HG02642 (cell line): ENCODE data around the gene EXOG.
A peak's percentile ranks its signal among the peaks of the same experiment; 100 is the strongest.

ENCODE experiments used
- ATAC-seq: cut with Tn5 transposase; IDR thresholded peaks from one replicate; pipeline ENCODE4 v1.9.1; 2021; ENCODE audit warnings: mild to moderate bottlenecking; ENCODE audit not compliant: unreplicated experiment, poor library complexity

Gene EXOG

DNA sequence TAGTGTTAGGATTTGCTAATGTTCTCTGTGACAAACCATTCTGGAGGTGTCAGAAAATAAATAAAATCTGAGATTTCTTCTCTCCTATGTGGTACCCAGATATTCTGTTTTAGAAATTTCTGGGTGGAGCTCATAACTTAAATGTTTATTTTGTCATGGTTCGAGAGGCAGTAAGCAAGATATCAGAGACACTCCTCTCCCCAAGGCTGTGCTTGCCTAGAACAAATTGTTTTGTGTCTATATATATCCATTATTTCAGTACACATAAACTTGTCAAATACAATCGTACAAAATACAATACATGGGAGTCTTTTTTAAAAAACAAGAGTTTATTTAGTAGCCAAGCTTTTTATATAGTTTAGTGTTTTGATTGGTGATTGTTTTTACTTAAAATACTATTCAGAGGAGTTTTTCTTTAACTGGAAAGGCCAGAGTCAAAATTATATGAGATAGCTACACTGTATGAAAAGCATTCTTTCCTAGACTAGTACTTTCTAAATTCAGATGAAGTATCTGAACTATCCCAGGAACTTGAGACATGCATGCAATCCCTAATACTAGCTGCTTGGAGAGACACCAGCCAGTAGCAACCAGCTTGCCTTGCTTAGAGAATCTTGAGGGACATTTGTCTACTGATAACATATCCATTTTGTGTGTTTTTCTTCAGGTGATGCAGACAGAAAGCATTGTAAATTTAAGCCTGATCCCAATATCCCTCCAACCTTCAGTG lies 4.7 kb downstream of the EXOG start:
- no peak for ATAC-seq

DNA sequence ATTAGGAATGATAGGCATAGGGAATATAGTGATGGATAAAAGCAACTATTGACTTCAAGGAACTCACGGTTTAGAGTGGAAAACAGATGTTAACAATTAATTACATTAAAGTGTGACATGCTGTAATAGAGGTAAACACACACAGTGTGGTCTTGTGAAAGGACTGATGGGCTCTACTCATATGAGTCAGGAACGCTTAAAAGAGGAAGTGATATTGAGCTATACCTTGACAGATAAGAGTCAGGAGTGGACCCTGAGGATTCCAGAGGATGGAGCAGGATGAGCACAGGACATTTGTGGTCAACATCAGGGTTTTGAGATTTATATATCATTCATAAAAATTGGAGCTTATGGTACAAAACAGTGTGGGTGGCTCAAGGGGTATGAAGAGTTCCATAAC lies 11.0 kb downstream of the EXOG start:
- peak; percentile 97 for ATAC-seq

DNA sequence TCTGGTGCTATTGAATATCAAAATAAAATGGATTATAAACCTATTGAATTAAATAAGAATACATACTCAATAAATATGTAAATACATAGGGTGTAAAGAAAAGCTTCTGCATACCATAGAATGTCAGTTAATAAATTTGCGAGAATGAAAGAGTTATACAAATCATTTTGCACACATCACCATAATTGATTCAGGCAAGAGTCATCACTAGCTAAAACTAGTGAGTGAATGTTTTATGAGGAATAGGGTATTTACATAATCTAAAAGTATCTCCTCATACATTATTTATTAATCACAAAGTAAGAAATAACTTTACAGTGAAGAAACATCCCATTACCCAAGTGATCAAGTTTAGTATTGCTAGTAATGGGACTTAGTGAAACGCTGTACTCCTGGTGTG lies 13.6 kb downstream of the EXOG start:
- no peak for ATAC-seq

DNA sequence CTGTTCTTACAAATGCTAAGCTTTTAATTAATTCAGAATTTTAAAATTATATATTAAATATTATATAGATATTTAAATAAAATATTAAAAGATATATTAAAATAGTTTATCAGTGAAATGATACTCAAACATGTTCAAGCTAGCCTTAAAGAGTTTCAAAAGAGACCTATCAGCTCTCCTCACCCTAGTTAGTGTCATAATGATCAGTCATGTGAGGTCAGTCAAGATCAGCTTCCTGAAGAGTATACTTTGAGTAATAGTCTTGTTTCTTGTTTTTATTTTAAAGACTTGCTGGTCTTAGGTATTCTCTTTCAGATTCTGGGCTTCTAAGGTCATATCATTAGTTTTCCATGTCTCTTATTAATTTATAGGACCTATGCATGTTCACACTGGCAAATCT lies 14.5 kb downstream of the EXOG start:
- no peak for ATAC-seq

DNA sequence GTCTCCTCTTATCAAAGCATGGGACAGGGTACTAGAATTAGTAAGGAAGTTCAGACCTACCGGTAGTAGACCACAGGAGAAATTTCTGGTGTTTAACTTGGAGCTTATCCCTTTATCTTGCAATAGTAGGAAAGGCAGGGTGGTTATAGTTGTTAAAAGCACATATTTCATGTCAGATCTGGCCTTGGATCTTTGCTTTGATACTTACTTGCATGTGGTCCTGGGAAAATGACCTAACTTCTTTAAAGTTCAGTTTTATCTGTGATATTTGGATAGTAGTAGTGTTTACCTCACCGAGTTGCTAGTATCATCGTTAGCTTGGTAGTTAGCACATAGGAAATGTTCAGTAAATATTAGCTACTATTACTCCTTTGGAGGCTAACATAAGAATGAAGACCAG lies 15.4 kb downstream of the EXOG start:
- no peak for ATAC-seq

DNA sequence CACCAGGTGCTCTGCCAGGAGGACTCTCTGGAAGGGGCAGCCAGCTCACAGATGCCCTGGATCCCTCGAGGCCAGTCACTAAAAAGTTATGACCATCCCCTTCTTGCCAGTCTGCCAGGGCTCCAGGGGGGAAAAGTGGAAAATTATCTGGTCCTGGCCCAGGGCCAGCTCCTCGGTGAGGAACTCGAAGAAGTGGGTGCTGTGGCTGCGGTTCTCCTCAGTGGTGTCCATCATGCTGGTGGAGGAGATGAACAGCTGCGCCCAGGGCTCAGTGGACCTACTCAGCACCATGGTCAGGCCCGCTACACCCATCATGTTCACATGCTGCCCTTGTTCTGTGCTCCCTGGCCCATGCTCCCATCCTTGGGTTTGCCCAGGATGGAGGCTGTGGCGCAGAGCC lies 19.2 kb downstream of the EXOG start:
- no peak for ATAC-seq

DNA sequence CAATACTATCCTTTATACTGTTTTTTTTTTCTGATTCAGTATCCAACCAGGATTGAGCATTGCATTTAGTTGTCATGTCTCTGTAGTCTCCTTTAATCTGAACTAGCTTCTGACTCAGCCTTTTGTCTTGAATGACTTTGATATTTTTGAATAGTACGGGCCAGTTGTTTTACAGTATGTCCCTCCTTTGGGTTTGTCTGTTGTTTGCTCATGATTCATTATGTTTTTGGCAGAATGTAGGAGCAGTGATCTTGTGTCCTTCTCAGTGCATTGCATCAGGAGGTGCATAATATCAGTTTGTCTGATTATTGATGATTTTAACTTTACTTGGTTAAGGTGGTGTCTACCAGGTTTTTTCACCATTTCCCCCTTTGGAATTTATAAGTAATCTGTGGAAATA lies 20.5 kb downstream of the EXOG start:
- ATAC-seq: no peak

DNA sequence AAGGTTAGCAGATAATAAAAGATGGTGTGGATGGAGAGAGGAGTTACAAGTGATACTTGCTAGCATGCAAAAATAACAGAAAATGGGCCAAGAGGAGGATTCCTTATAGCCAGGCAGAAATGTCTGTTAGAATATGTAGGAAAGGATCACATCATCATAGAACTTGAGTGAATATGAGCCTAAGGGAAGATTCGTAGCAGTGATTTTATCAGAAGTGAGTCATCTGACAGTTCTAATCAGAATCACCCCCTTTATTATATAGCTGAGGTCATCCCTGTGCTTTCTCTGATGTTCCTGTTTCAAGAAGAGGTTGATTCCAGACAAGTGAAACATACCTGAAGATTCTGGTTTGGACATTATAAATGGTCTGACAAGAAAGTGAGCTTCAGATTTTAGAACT lies 22.9 kb downstream of the EXOG start:
- no peak for ATAC-seq

DNA sequence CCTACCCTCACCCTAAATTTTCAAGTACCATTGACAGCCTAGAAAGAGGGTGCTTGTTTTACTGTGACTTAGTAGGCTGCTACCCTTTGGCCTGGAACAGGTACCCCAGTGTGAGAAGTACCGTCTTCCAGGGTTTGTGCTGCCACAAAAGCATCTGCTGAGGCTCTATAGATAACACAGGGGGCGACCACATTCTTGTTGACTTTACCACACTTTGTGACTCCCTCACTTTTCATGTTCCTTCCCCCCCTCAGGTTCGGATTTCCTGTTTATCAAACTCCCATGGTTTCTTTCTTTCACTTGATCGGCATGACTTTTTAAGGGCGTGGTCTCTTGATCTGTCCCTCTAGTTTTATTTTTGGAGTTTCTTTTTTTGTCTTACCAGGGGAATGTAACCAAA lies 23.5 kb downstream of the EXOG start:
- ATAC-seq: no peak

DNA sequence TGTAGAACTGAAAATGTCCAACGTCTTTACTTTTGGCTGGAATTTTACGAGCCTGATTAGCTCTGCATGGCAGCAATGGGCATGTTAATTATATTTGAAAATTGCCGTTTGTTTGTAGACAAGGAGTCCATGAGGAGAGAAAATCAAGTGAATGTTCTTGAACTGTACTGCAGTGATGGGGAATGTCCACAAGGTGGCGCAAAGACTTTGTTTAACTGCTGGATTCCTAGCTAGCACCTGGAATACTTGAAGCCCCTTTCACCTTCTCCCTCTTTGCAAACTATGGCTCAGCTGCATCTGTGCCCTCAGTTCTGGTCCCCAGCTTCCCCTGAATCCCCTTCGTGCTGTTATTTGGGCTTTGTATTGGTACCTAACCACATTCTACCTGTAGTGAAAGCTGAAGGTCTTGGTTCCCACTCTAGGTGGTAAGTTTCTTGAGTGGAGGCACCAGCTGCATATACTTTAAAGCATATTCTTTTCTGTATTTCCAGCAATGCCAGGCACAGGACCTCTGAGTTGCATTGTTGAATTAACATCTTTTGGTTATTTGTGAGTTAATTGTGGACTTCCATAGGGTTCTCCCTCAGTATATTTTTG lies 25.3 kb downstream of the EXOG start:
- ATAC-seq: peak; percentile 52

DNA sequence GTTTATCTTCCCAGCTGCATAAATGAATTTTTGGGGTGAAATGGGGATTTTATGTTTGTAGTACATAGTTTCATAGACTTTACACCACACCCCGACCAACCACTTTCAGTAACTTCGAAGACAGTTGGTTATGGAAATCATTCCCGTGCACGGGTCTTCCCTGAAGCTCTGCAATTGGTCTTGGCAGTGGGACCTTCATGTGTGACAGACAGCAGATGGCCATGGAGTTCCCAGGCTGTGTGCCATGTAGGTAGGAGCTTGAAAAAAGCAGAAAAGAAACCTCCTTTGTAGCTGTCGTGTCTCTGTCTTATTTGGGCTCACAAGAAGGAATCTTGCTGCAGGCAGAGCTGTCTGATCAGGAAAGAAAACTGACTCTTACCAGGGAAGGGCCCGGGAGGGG lies 25.9 kb downstream of the EXOG start:
- ATAC-seq: no peak

DNA sequence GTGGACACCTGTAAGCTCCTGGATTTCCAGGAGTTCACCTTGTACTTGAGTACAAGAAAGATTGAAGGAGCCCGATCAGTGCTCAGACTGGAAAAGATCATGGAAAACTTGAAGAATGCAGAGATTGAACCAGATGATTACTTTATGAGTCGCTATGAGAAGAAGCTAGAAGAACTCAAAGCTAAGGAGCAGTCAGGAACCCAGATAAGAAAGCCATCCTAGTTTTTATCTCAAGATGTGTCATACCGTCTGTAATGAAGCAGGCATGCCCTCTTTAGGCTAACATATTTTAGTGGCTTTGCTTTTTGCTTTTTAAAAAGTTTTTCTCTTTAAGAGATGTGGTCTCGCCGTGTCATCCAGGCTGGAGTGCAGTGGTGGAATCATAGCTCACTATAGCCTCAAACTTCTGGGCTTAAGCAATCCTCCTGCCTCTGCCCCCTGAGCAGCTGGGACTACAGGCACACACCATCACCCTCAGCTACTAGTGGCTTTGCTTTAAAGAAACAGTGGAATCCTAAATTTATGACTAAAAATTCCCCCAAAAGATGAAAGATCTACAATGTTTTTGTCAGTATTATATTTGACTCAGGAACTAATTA lies 28.1 kb downstream of the EXOG start:
- ATAC-seq: no peak

DNA sequence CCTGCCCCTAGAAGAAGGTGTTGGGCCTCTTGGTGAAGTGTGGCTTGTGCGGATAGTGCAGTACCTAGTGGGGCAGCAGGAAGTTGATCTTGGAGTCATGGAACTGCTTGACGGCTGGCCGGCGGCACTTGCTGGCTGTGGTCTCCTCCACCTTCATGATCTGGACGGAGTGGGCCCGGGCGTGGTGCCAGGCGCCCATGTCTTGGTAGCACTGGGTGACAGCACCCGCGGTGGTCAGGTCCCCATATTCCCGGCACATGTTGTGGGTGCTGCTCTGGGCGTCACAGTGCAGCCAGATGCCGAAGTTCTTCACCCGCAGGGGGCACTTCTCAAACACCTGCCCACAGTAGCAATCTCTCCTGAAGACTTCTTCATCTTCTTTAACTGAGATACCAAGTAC lies 30.7 kb downstream of the EXOG start:
- no peak for ATAC-seq

DNA sequence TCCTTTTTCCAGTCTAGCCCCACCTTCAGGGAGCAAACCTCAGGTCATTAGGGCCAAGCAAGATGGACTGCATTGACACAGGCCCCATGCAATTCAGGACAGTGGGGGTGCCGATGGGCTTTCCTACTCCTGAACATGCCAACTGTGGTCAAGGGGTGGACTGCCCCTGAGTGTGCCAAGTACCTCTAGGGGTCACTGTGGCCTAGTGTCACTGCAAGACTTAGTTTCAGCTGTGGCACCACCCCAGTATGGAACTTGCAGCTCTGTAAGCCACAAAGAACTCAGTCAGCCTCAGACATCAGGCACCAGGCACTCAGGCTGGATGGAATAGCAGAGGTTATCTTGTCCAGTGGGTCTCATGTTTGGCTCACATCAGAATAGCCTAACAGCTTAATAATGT lies 32.3 kb downstream of the EXOG start:
- ATAC-seq: no peak

DNA sequence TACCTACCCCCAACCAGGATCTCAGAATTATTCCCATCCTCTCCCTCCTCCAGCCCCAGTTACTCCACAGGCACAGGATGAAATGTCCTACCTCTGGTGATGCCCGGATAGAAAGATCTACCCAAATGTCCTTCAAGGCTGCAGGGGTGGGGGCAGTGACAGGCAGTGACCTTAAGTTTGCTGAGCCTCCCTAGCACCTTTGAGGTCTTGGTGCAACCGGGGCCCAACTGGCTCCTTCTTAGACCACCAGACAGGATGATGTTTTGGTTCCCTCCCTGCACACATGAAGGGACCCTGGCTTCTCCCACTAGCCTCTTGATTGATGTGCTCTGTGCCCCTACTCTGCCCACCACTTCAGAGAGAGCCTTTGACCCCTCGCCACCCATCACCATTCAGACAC lies 36.4 kb downstream of the EXOG start:
- no peak for ATAC-seq

DNA sequence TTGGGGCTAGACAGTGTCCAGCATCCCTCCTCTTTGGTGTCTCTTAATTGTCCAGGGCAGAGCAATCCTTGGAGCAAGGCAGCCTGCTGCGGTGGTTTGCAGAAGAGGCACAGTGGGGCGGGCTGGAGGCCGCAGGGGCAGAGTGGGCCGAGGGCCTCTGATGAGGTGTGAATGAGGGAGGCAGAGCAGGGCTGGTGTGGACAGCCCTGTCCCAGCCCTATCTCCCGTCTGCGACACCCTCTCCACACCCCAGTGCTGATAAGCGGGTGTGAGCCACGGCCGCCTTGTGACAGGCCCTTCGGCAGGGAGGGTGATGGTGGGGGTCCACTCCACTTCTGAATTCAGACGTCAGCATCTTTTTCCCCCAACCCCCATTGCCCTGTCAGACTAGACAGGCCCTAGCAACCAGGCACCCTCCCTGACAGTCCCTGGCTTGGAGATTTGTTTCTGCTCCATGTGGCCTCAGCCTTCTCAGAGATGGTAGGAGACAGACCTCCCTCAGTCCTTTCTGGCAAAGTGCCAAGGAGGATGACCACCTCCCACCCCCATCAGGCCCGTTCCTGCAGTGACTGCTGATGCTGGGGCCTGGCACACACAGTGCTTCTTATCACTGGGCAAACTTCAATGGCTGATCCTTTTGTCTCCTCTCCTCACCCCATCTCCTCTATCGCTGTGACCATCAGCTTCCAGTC lies 37.3 kb downstream of the EXOG start:
- ATAC-seq: no peak

DNA sequence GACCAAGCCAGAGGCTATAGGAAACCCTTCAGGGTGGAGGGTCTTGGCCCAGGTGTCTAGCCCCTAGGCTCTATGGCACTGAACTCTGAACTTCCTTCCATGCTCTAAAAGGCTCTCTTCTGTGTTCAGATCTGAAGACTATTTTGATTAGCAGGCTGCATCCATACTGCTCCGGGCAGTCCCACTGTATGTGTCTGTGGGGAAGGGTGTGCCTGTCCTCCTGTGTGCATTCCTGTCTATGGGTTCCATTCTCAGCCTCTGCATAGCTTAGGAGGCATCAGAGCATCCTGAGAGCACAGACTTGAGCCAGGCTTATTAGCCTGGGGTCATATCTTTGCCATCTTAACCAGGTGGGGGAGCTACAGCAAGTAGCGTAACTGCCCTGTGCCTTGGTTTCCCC lies 38.0 kb downstream of the EXOG start:
- no peak for ATAC-seq

DNA sequence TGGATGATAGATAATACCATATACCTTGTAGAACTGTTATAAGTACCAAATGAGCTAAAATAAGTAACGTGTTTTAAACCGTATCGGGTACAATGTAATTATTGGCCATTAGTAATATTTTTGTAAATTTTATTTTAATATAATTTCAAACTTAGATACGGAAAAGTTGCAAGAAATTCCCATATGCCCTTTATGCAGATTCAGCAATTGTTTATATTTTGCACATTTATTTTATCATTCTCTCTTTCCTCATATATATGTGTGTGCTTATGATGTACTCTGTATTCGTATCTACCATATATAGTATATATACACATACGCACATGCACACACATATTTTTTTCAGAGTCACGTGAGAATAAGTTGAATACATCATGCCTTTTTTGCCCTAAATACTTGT lies 38.5 kb downstream of the EXOG start:
- no peak for ATAC-seq

DNA sequence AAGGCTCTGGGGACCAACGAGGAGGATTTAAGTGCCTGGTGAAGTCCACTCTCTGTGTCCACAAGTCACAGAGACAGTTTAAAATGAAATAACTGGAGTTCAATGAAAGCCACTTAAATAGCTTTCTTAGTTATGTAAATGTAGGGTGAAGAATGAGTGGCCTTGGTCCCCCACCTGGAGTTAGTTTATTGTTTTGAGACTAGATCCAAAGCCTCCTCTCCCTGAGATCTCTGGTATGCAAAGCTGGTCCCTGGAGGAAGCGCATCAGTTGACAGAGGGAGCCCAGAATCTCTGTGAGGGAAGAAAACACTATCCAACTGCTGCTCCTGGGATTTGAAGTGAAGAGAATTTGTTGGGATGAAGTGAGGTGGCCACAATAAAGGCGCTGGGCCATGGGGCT lies 40.5 kb downstream of the EXOG start:
- ATAC-seq: no peak

DNA sequence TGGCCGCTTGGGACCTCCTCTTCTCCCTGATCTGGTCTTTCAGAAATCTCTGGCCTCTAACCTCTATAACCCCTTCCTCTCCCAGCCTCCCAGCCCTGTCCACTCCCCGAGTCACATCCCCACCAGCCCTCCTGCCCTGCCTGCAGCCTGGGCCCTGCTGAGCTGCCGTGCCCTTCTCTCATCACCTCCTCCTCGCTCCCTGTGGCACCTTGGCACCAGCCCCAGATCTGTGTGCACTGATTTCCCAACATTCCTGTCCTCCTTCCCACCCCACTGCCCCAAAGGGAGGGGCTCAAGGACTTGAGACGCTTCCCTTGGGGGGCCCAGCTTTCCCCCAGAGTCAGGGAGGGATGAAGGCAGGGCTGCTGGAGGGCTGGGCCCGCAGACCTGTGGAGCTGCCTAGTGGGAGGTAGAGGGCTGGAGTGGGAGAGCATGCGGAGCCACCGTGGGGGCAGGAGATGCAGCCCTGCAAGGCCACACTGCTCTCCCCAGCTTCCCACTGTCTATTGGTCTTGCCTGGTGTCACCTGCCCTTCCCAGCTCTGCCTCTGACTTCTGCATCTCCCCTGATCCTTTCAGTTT lies 42.7 kb downstream of the EXOG start:
- ATAC-seq: no peak

DNA sequence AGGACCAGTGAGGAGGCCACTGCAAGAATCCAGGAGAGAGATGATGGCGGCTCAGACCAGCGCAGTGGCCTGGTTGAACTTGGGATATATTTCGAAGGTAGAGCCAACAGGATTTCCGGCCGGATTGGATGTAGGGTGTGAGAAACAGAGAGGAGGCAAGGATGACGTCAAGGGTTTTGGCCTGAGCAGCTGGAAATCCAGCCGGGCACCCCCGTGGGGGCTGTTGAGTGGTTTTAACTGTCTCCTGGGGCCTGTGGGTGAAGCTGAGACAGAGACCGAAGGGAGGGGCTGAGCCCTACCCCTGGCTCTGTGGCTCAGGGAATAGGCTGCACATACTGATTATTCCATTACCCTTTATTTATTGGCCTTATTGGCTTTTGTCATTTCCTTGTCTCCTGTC lies 45.7 kb downstream of the EXOG start:
- ATAC-seq: no peak
